GM19455 (cell line): ENCODE measurements around the gene LBX2.
A peak's percentile ranks its signal among the peaks of the same experiment; 100 is the strongest.
"Not testable (repeated sequence)": the region's sequence is repeated elsewhere in the genome, so short reads cannot be mapped to it uniquely, and the experiment has no call there.

Experiments
- ATAC-seq: cut with Tn5 transposase; IDR thresholded peaks from one replicate; pipeline ENCODE4 v1.9.1; 2021; ENCODE audit not compliant: unreplicated experiment

The LBX2 gene

GRCh38 chr2:74486141-74486540, 13.3 kb downstream of the LBX2 start:
- ATAC-seq = no peak

- not testable (repeated sequence) for ATAC-seq
Measured at GRCh38 chr2:74483675-74484164, 15.7 kb downstream of the LBX2 start.

GRCh38 chr2:74482801-74483674, 16.4 kb downstream of the LBX2 start, which contains the start of the genes CCDC142 and TTC31:
TSS of gene CCDC142 (minus strand) at chr2:74482998. CDS start at chr2:74482837, 161 bp downstream.
TSS of gene TTC31 (plus strand) at chr2:74483081. CDS start at chr2:74483096, 15 bp downstream.
- ATAC-seq = peak; percentile 94

- ATAC-seq = peak; percentile 34
Measured at GRCh38 chr2:74481961-74482800, 17.2 kb downstream of the LBX2 start.

- ATAC-seq = no peak
Measured at GRCh38 chr2:74481431-74481830, 18.0 kb downstream of the LBX2 start.

- no peak for ATAC-seq
Measured at GRCh38 chr2:74474899-74475298, 24.5 kb downstream of the LBX2 start.

- no peak for ATAC-seq
Measured at GRCh38 chr2:74474481-74474880, 24.9 kb downstream of the LBX2 start.

GRCh38 chr2:74472945-74473258, 26.5 kb downstream of the LBX2 start:
- ATAC-seq = no peak

- peak; percentile 89 for ATAC-seq
Measured at GRCh38 chr2:74472086-74472944, 27.1 kb downstream of the LBX2 start, which contains the start of gene MRPL53. TSS of gene MRPL53 (minus strand) at chr2:74472680. CDS start at chr2:74472660, 20 bp downstream.

GRCh38 chr2:74471332-74472065, 27.9 kb downstream of the LBX2 start:
- no peak for ATAC-seq

- ATAC-seq = not testable (repeated sequence)
Measured at GRCh38 chr2:74470742-74471141, 28.7 kb downstream of the LBX2 start.

- ATAC-seq = peak; percentile 1
Measured at GRCh38 chr2:74464406-74464805, 35.0 kb downstream of the LBX2 start.

GRCh38 chr2:74462786-74463105, 36.7 kb downstream of the LBX2 start:
- no peak for ATAC-seq

- ATAC-seq = no peak
Measured at GRCh38 chr2:74462054-74462785, 37.2 kb downstream of the LBX2 start.

GRCh38 chr2:74461187-74462053, 38.0 kb downstream of the LBX2 start:
- ATAC-seq = no peak

GRCh38 chr2:74460187-74460586, 39.2 kb downstream of the LBX2 start:
- ATAC-seq = not testable (repeated sequence)

- ATAC-seq = not testable (repeated sequence)
Measured at GRCh38 chr2:74459503-74460118, 39.8 kb downstream of the LBX2 start.

- no peak for ATAC-seq
Measured at GRCh38 chr2:74458938-74459363, 40.5 kb downstream of the LBX2 start.
